ENCODE results near the gene SCN5A. TPM values are rescaled to one million over a fixed set of nuclear protein-coding genes. Genes with fewer than 3 reads are reported as not detected.
"Not testable (repeated sequence)": the region's sequence is repeated elsewhere in the genome, so short reads cannot be mapped to it uniquely, and the experiment has no call there.

Gene SCN5A
- total and polyA plus RNA-seq, 2 of the 4 experiments (the other 2 are of a cell fraction): 1.9 to 2.0 TPM

GRCh38 chr3:38567498-38567897 is 82.0 kb downstream of the SCN5A start:
- H3K18ac ChIP-seq (ENCODE audit: low read depth, low read length): no peak overlapping the region
- no peak overlapping the region for H2BK20ac ChIP-seq (ENCODE audit: low read depth, low read length)
- no TSS peak for BruUV-seq (replicated peaks)
- no peak for DNase-seq
- H3K56ac ChIP-seq (ENCODE audit: extremely low read depth, insufficient read depth, low read length): no peak overlapping the region
- H4K8ac ChIP-seq (ENCODE audit: low read depth in 2 of 2, low read length in 2 of 2): no peak overlapping the region
- no peak overlapping the region for H4K91ac ChIP-seq (ENCODE audit: insufficient read depth, low read depth, low read length)
- no peak overlapping the region for H2BK5ac ChIP-seq (ENCODE audit: low read depth, low read length, poor library complexity, severe bottlenecking)
- no peak overlapping the region for H3K9ac ChIP-seq (ENCODE audit: low read depth, low read length)
- ChIA-PET CTCF (no interaction called here), POLR2A (ENCODE audit: unreplicated experiment) (no interaction called here)
- H3K9me3 ChIP-seq (ENCODE audit: control insufficient read depth, insufficient read depth, low read length): no peaks in the 10 kb centered on the region
- in situ Hi-C loops (cut with MboI; ENCODE audit: low sequenced_read_pairs) (no loop called here), dilution Hi-C loops (cut with HindIII; ENCODE audit: low sequenced_read_pairs, unreplicated experiment) (no loop called here), intact Hi-C loops (cut with micrococcal nuclease) (no loop called here)
- no peak overlapping the region for H2AK9ac ChIP-seq (replicated peaks; ENCODE audit: low read depth, low read length, poor library complexity)
- H3K79me1 ChIP-seq (ENCODE audit: low read depth in 1 of 2, low read length in 2 of 2): no peaks in the 10 kb centered on the region
- no peaks in the 10 kb centered on the region for H3K4me1 ChIP-seq (ENCODE audit: control insufficient read depth, insufficient read depth, low read length)
- 56% methylated on average over 1 of the region's 4 CpGs; no CpG with 5 or more reads in 1 of the 2 experiments for WGBS, 2 experiments (ENCODE audit: extremely low coverage in 2 of 2, insufficient read length in 1 of 2)
- H2AK5ac ChIP-seq (ENCODE audit: low read depth, low read length): no peak overlapping the region
- no peaks in the 10 kb centered on the region for H3K9me1 ChIP-seq (ENCODE audit: insufficient read depth, low read length)
- TF ChIP-seq USF2 (IDR thresholded peaks at IDR 0.05; ENCODE audit: low read depth, low read length) (no peak), RAD21 (IDR thresholded peaks at IDR 0.05; ENCODE audit: low read length) (no peak), SMC3 (IDR thresholded peaks at IDR 0.05; ENCODE audit: low read depth, low read length) (no peak), NFE2L2 (IDR thresholded peaks at IDR 0.05; ENCODE audit: low read depth, low read length) (no peak), RCOR1 (IDR thresholded peaks at IDR 0.05; ENCODE audit: insufficient replicate concordance, low read length) (no peak), MXI1 (IDR thresholded peaks at IDR 0.05; ENCODE audit: borderline replicate concordance, low read depth, low read length) (no peak), RFX5 (IDR thresholded peaks at IDR 0.05; ENCODE audit: low read depth, low read length) (no peak), FOS (IDR thresholded peaks at IDR 0.05; ENCODE audit: low read depth, low read length) (no peak)
- H2BK15ac ChIP-seq (ENCODE audit: low read depth, low read length): no peak overlapping the region
- H3K4me2 ChIP-seq (ENCODE audit: low read depth, low read length): no peak overlapping the region
- H3K4me3 ChIP-seq (ENCODE audit: insufficient read depth, low read depth, low read length): no peak overlapping the region
- H3K27ac ChIP-seq (ENCODE audit: insufficient read depth, low read length): no peak overlapping the region
- no peaks in the 10 kb centered on the region for H4K20me1 ChIP-seq (ENCODE audit: insufficient read depth, low read length)
- H3K36me3 ChIP-seq (ENCODE audit: control insufficient read depth, insufficient read depth, low read length): no peaks in the 10 kb centered on the region
- H3K4ac ChIP-seq (ENCODE audit: low read depth, low read length): no peak overlapping the region
- H3K14ac ChIP-seq (replicated peaks; ENCODE audit: low read depth, low read length): no peak overlapping the region
- no peak for ATAC-seq (ENCODE audit: low read depth)
- no peak overlapping the region for H2AFZ ChIP-seq (replicated peaks; ENCODE audit: low read length, poor library complexity)
- H3K23ac ChIP-seq (ENCODE audit: low read depth, low read length): no peak overlapping the region
- no peaks in the 10 kb centered on the region for H3K27me3 ChIP-seq (ENCODE audit: control insufficient read depth, insufficient read depth, low read length)
- H2BK120ac ChIP-seq (ENCODE audit: low read depth, low read length): no peak overlapping the region
- H4K5ac ChIP-seq (ENCODE audit: low read depth, low read length): no peak overlapping the region

GRCh38 chr3:38566794-38567193 is 82.7 kb downstream of the SCN5A start:
- H4K20me1 ChIP-seq (ENCODE audit: insufficient read depth, low read length); H2BK120ac ChIP-seq (ENCODE audit: low read depth, low read length); H4K91ac ChIP-seq (ENCODE audit: insufficient read depth, low read depth, low read length); dilution Hi-C loops (cut with HindIII; ENCODE audit: low sequenced_read_pairs, unreplicated experiment); POLR2A ChIA-PET (ENCODE audit: unreplicated experiment); H2AK9ac ChIP-seq (replicated peaks; ENCODE audit: low read depth, low read length, poor library complexity); H2BK5ac ChIP-seq (ENCODE audit: low read depth, low read length, poor library complexity, severe bottlenecking); H3K9me1 ChIP-seq (ENCODE audit: insufficient read depth, low read length); H3K14ac ChIP-seq (replicated peaks; ENCODE audit: low read depth, low read length); H3K9me3 ChIP-seq (ENCODE audit: control insufficient read depth, insufficient read depth, low read length); H3K4ac ChIP-seq (ENCODE audit: low read depth, low read length); ATAC-seq (ENCODE audit: low read depth); H3K79me1 ChIP-seq (ENCODE audit: low read depth in 1 of 2, low read length in 2 of 2); H2AK5ac ChIP-seq (ENCODE audit: low read depth, low read length); BruUV-seq (replicated peaks); H3K18ac ChIP-seq (ENCODE audit: low read depth, low read length); intact Hi-C loops (cut with micrococcal nuclease); H2BK15ac ChIP-seq (ENCODE audit: low read depth, low read length); H3K9ac ChIP-seq (ENCODE audit: low read depth, low read length); H3K56ac ChIP-seq (ENCODE audit: extremely low read depth, insufficient read depth, low read length); H3K27ac ChIP-seq (ENCODE audit: insufficient read depth, low read length); H3K23ac ChIP-seq (ENCODE audit: low read depth, low read length); H3K4me3 ChIP-seq (ENCODE audit: insufficient read depth, low read depth, low read length); in situ Hi-C loops (cut with MboI; ENCODE audit: low sequenced_read_pairs); H2BK20ac ChIP-seq (ENCODE audit: low read depth, low read length); H3K4me2 ChIP-seq (ENCODE audit: low read depth, low read length); H3K4me1 ChIP-seq (ENCODE audit: control insufficient read depth, insufficient read depth, low read length); H3K27me3 ChIP-seq (ENCODE audit: control insufficient read depth, insufficient read depth, low read length); H4K5ac ChIP-seq (ENCODE audit: low read depth, low read length); DNase-seq; H4K8ac ChIP-seq (ENCODE audit: low read depth in 2 of 2, low read length in 2 of 2); CTCF ChIA-PET; H3K36me3 ChIP-seq (ENCODE audit: control insufficient read depth, insufficient read depth, low read length); H2AFZ ChIP-seq (replicated peaks; ENCODE audit: low read length, poor library complexity): not testable (repeated sequence)
- WGBS, 2 experiments (ENCODE audit: extremely low coverage in 2 of 2, insufficient read length in 1 of 2): 55% methylated on average over 3 of the region's 7 CpGs; no CpG with 5 or more reads in 1 of the 2 experiments

Measured in IMR-90 (cell line).